Mesendoderm (in vitro differentiated cells): ENCODE measurements around the gene FRYL.

Source experiments
- DNase-seq: peaks from one replicate; pipeline ENCODE4 v3.0.0; 2013
- H2AK5ac ChIP-seq: 2 replicates; pipeline ENCODE4 v1.6.1; 2013; ENCODE audit warnings: low read length, inconsistent platforms
- H2BK120ac ChIP-seq: 2 replicates; pipeline ENCODE4 v1.6.1; 2013; ENCODE audit warnings: low read depth, mild to moderate bottlenecking, low read length, moderate library complexity, mixed read lengths
- H2BK15ac ChIP-seq: replicated peaks from 2 replicates; pipeline ENCODE4 v1.6.1; 2013; ENCODE audit warnings: low read depth, mild to moderate bottlenecking, moderate library complexity
- H2BK5ac ChIP-seq: 2 replicates; pipeline ENCODE4 v1.6.1; 2013; ENCODE audit warnings: low read length, inconsistent platforms
- H3K18ac ChIP-seq: 2 replicates; pipeline ENCODE4 v1.6.1; 2013; ENCODE audit warnings: mild to moderate bottlenecking, low read length, mixed read lengths
- H3K23ac ChIP-seq: one replicate; pipeline ENCODE4 v1.6.1; 2013; ENCODE audit warnings: low read length
- H3K27ac ChIP-seq: 2 replicates; pipeline ENCODE4 v1.5.1; 2013; ENCODE audit warnings: low read depth, mild to moderate bottlenecking, inconsistent platforms, low read length, moderate library complexity
- H3K27me3 ChIP-seq: 2 replicates; pipeline ENCODE4 v1.6.1; 2013; ENCODE audit warnings: low read length, control low read depth, mild to moderate bottlenecking, inconsistent platforms; ENCODE audit not compliant: insufficient read depth, poor library complexity
- H3K36me3 ChIP-seq: 2 replicates; pipeline ENCODE4 v1.6.1; 2013; ENCODE audit warnings: low read length, inconsistent platforms; ENCODE audit not compliant: control insufficient read depth, insufficient read depth
- H3K4ac ChIP-seq: one replicate; pipeline ENCODE4 v1.6.1; 2013; ENCODE audit warnings: low read depth, mild to moderate bottlenecking, low read length, moderate library complexity
- H3K4me1 ChIP-seq: 2 replicates; pipeline ENCODE4 v1.6.1; 2013; ENCODE audit warnings: low read depth, low read length, inconsistent platforms; ENCODE audit not compliant: control insufficient read depth
- H3K4me2 ChIP-seq: 2 replicates; pipeline ENCODE4 v1.6.1; 2013; ENCODE audit warnings: low read length
- H3K4me3 ChIP-seq: 2 replicates; pipeline ENCODE4 v1.5.1; 2013; ENCODE audit warnings: mild to moderate bottlenecking, low read length
- H3K56ac ChIP-seq: one replicate; pipeline ENCODE4 v1.6.1; 2013; ENCODE audit warnings: low read length
- H3K79me1 ChIP-seq: 2 replicates; pipeline ENCODE4 v1.6.1; 2013; ENCODE audit warnings: low read length, inconsistent platforms
- H3K79me2 ChIP-seq: 2 replicates; pipeline ENCODE4 v1.6.1; 2013; ENCODE audit warnings: mild to moderate bottlenecking, low read length; ENCODE audit not compliant: control insufficient read depth, insufficient read depth
- H3K9ac ChIP-seq: 2 replicates; pipeline ENCODE4 v1.6.1; 2013; ENCODE audit warnings: low read length, inconsistent platforms
- H4K5ac ChIP-seq: one replicate; pipeline ENCODE4 v1.6.1; 2013; ENCODE audit warnings: low read length
- H4K8ac ChIP-seq: one replicate; pipeline ENCODE4 v1.6.1; 2013; ENCODE audit warnings: low read depth, mild to moderate bottlenecking, control low read depth, low read length, moderate library complexity
- WGBS: extraction: QIAGEN DNeasy Blood & Tissue Kit; methylation state at CpG from one replicate; pipeline ENCODE4 v1.1.7; 2013; ENCODE audit warnings: low lambda C conversion rate, missing lambda C conversion rate; ENCODE audit not compliant: insufficient coverage; ENCODE audit errors: extremely low coverage; 5-methylcytosine and 5-hydroxymethylcytosine counted together

Gene FRYL

GRCh38 chr4:48542888-48543287 lies 237.2 kb downstream of the FRYL start:
- H3K18ac ChIP-seq: no peak overlapping the region
- H4K5ac ChIP-seq: no peak overlapping the region
- H3K9ac ChIP-seq: no peak overlapping the region
- no peaks in the 10 kb centered on the region for H3K4me1 ChIP-seq
- peaks cover 2% of the 10 kb centered on the region for H3K36me3 ChIP-seq
- DNase-seq: no peak
- no peak overlapping the region for H3K4me3 ChIP-seq
- H4K8ac ChIP-seq: no peak overlapping the region
- H3K4me2 ChIP-seq: no peak overlapping the region
- no peak overlapping the region for H3K23ac ChIP-seq
- no peak overlapping the region for H2BK120ac ChIP-seq
- no CpG with 5 or more reads among the region's 2 CpGs for WGBS
- H3K56ac ChIP-seq: no peak overlapping the region
- H2AK5ac ChIP-seq: no peak overlapping the region
- no peaks in the 10 kb centered on the region for H3K27me3 ChIP-seq
- no peak overlapping the region for H2BK5ac ChIP-seq
- no peaks in the 10 kb centered on the region for H3K79me1 ChIP-seq
- H3K27ac ChIP-seq: no peak overlapping the region
- H3K4ac ChIP-seq: no peak overlapping the region
- H2BK15ac ChIP-seq: no peak overlapping the region
- H3K79me2 ChIP-seq: no peaks in the 10 kb centered on the region

GRCh38 chr4:48539597-48539996 lies 240.5 kb downstream of the FRYL start:
- Histone ChIP-seq H3K27me3 (no peaks in the 10 kb centered on the region), H3K4me2 (no peak overlapping the region), H3K79me2 (no peaks in the 10 kb centered on the region), H2BK15ac (no peak overlapping the region), H3K18ac (no peak overlapping the region), H2BK5ac (no peak overlapping the region), H3K79me1 (no peaks in the 10 kb centered on the region), H3K4me1 (no peaks in the 10 kb centered on the region), H4K5ac (no peak overlapping the region), H2BK120ac (no peak overlapping the region), H4K8ac (no peak overlapping the region), H3K9ac (no peak overlapping the region), H3K56ac (no peak overlapping the region), H3K4ac (no peak overlapping the region), H3K4me3 (no peak overlapping the region), H3K23ac (no peak overlapping the region), H3K36me3 (no peaks in the 10 kb centered on the region), H3K27ac (no peak overlapping the region), H2AK5ac (no peak overlapping the region)
- no CpG with 5 or more reads among the region's 3 CpGs for WGBS
- DNase-seq: no peak

GRCh38 chr4:48538358-48538757 lies 241.7 kb downstream of the FRYL start:
- H3K4me2 ChIP-seq: no peak overlapping the region
- no peaks in the 10 kb centered on the region for H3K79me1 ChIP-seq
- no peak overlapping the region for H3K18ac ChIP-seq
- no peak overlapping the region for H3K27ac ChIP-seq
- H3K4me1 ChIP-seq: no peaks in the 10 kb centered on the region
- no peak overlapping the region for H4K5ac ChIP-seq
- H4K8ac ChIP-seq: no peak overlapping the region
- H3K4ac ChIP-seq: no peak overlapping the region
- no peaks in the 10 kb centered on the region for H3K79me2 ChIP-seq
- H3K56ac ChIP-seq: no peak overlapping the region
- H3K9ac ChIP-seq: no peak overlapping the region
- no peak overlapping the region for H2BK120ac ChIP-seq
- no peak overlapping the region for H2BK5ac ChIP-seq
- no peaks in the 10 kb centered on the region for H3K27me3 ChIP-seq
- no peak overlapping the region for H3K23ac ChIP-seq
- H3K36me3 ChIP-seq: no peaks in the 10 kb centered on the region
- H2BK15ac ChIP-seq: no peak overlapping the region
- no peak for DNase-seq
- H3K4me3 ChIP-seq: no peak overlapping the region
- H2AK5ac ChIP-seq: no peak overlapping the region

- H3K79me1 ChIP-seq: no peaks in the 10 kb centered on the region
Measured at GRCh38 chr4:48526406-48526805, 253.7 kb downstream of the FRYL start.

GRCh38 chr4:48518143-48518542 lies 261.9 kb downstream of the FRYL start:
- Histone ChIP-seq H3K23ac (no peak overlapping the region), H3K56ac (no peak overlapping the region), H3K36me3 (peaks cover 3% of the 10 kb centered on the region), H2BK15ac (no peak overlapping the region), H3K4me1 (no peaks in the 10 kb centered on the region), H3K4me3 (no peak overlapping the region), H2AK5ac (no peak overlapping the region), H4K5ac (no peak overlapping the region), H3K79me1 (no peaks in the 10 kb centered on the region), H3K4me2 (no peak overlapping the region), H4K8ac (no peak overlapping the region), H2BK5ac (no peak overlapping the region), H3K18ac (no peak overlapping the region), H3K27me3 (no peaks in the 10 kb centered on the region), H3K4ac (no peak overlapping the region), H3K27ac (no peak overlapping the region), H3K9ac (no peak overlapping the region), H2BK120ac (no peak overlapping the region), H3K79me2 (no peaks in the 10 kb centered on the region)
- WGBS: no CpG with 5 or more reads among the region's 3 CpGs
- no peak for DNase-seq

More at GRCh38 chr4:48526406-48526805, 253.7 kb downstream of the FRYL start:
- no peak overlapping the region for H3K9ac ChIP-seq
- H2BK120ac ChIP-seq: no peak overlapping the region
- no peak overlapping the region for H2AK5ac ChIP-seq
- no peak overlapping the region for H3K4ac ChIP-seq
- no peaks in the 10 kb centered on the region for H3K27me3 ChIP-seq
- no peak overlapping the region for H3K4me3 ChIP-seq
- no peak overlapping the region for H2BK15ac ChIP-seq
- H3K56ac ChIP-seq: no peak overlapping the region
- no peak overlapping the region for H3K18ac ChIP-seq
- no peaks in the 10 kb centered on the region for H3K79me2 ChIP-seq
- H4K8ac ChIP-seq: no peak overlapping the region
- no peak overlapping the region for H3K23ac ChIP-seq
- no peak for DNase-seq
- no peak overlapping the region for H4K5ac ChIP-seq
- H3K4me2 ChIP-seq: no peak overlapping the region
- no peak overlapping the region for H2BK5ac ChIP-seq
- no peak overlapping the region for H3K27ac ChIP-seq
- no peaks in the 10 kb centered on the region for H3K4me1 ChIP-seq
- H3K36me3 ChIP-seq: peaks cover 3% of the 10 kb centered on the region
- no CpG with 5 or more reads among the region's 1 CpG for WGBS

- H4K8ac ChIP-seq: no peak overlapping the region
- H2AK5ac ChIP-seq: no peak overlapping the region
- H2BK120ac ChIP-seq: no peak overlapping the region
- H3K23ac ChIP-seq: no peak overlapping the region
- H3K4me2 ChIP-seq: no peak overlapping the region
- no peak overlapping the region for H4K5ac ChIP-seq
- H2BK5ac ChIP-seq: no peak overlapping the region
- H3K27ac ChIP-seq: no peak overlapping the region
- no peaks in the 10 kb centered on the region for H3K79me2 ChIP-seq
- H3K4me3 ChIP-seq: no peak overlapping the region
- H3K79me1 ChIP-seq: no peaks in the 10 kb centered on the region
- H2BK15ac ChIP-seq: no peak overlapping the region
- no peaks in the 10 kb centered on the region for H3K27me3 ChIP-seq
- no peak overlapping the region for H3K9ac ChIP-seq
- no peak for DNase-seq
- no peak overlapping the region for H3K4ac ChIP-seq
- no peaks in the 10 kb centered on the region for H3K4me1 ChIP-seq
- H3K56ac ChIP-seq: no peak overlapping the region
- peaks cover 2% of the 10 kb centered on the region for H3K36me3 ChIP-seq
- no peak overlapping the region for H3K18ac ChIP-seq
Measured at GRCh38 chr4:48509543-48509942, 270.5 kb downstream of the FRYL start.
